GM23338 (cell line): ENCODE data around the gene TUBA4B. TPM values are rescaled to one million over a fixed set of nuclear protein-coding genes. Genes with fewer than 3 reads are reported as not detected.

Experiments used
- ATAC-seq: fragments of 200-7000 bp; cut with Tn5 transposase; 3 replicates; pipeline ENCODE4 v1.9.1; 2020
- DNase-seq: peaks from one replicate; pipeline ENCODE4 v3.0.0-alpha.2; 2015; ENCODE audit warnings: low spot score
- H2AFZ ChIP-seq: fragments of 200-600 bp; sonication (generic); 2 replicates; pipeline ENCODE4 v1.8.0; 2016; ENCODE audit warnings: antibody characterized with exemption, mild to moderate bottlenecking, moderate library complexity
- H3F3A ChIP-seq: fragments of 200-600 bp; sonication (generic); replicated peaks from 2 replicates; pipeline ENCODE4 v1.8.0; 2017; ENCODE audit warnings: antibody characterized with exemption, mixed run types, low read depth
- H3K27ac ChIP-seq: fragments of 200-600 bp; sonication (generic); 2 replicates; pipeline ENCODE4 v1.6.1; 2016; ENCODE audit warnings: low read depth
- H3K27me3 ChIP-seq: fragments of 200-600 bp; sonication (generic); 2 replicates; pipeline ENCODE4 v1.8.0; 2016; ENCODE audit warnings: mild to moderate bottlenecking, mixed run types, moderate library complexity; ENCODE audit not compliant: insufficient read depth
- H3K36me3 ChIP-seq: fragments of 200-600 bp; sonication (generic); 2 replicates; pipeline ENCODE4 v1.8.0; 2016; ENCODE audit warnings: mild to moderate bottlenecking; ENCODE audit not compliant: insufficient read depth
- H3K4me1 ChIP-seq: fragments of 200-600 bp; sonication (generic); 2 replicates; pipeline ENCODE4 v1.8.0; 2016; ENCODE audit warnings: mild to moderate bottlenecking, moderate library complexity; ENCODE audit not compliant: insufficient read depth
- H3K4me2 ChIP-seq: fragments of 200-600 bp; sonication (generic); 2 replicates; pipeline ENCODE4 v1.7.1; 2017; ENCODE audit warnings: mixed run types
- H3K4me3 ChIP-seq: fragments of 200-600 bp; sonication (generic); 2 replicates; pipeline ENCODE4 v1.6.1; 2016; ENCODE audit warnings: mixed run types
- H3K79me2 ChIP-seq: fragments of 200-600 bp; sonication (generic); replicated peaks from 2 replicates; pipeline ENCODE4 v1.8.0; 2017; ENCODE audit warnings: mild to moderate bottlenecking; ENCODE audit not compliant: insufficient read depth
- H3K9me2 ChIP-seq: fragments of 200-600 bp; sonication (generic); 2 replicates; pipeline ENCODE4 v1.8.0; 2017; ENCODE audit not compliant: insufficient read depth
- H4K20me1 ChIP-seq: fragments of 200-600 bp; sonication (generic); replicated peaks from 2 replicates; pipeline ENCODE4 v1.8.0; 2017; ENCODE audit warnings: mild to moderate bottlenecking; ENCODE audit not compliant: insufficient read depth
- H3K27ac Mint-ChIP-seq: 2 replicates; pipeline ENCODE4 v1.8.0; 2020; ENCODE audit warnings: inconsistent platforms, mild to moderate bottlenecking, moderate library complexity, mixed read lengths
- H3K27me3 Mint-ChIP-seq: 3 replicates; pipeline ENCODE4 v1.8.0; 2022; ENCODE audit warnings: low read depth, mild to moderate bottlenecking, moderate library complexity, mixed read lengths, inconsistent platforms; ENCODE audit not compliant: insufficient read depth, poor library complexity
- H3K36me3 Mint-ChIP-seq: 3 replicates; pipeline ENCODE4 v1.8.0; 2021; ENCODE audit warnings: low read depth, mild to moderate bottlenecking, inconsistent platforms, moderate library complexity, mixed read lengths
- H3K4me1 Mint-ChIP-seq: 3 replicates; pipeline ENCODE4 v1.8.0; 2020; ENCODE audit warnings: mild to moderate bottlenecking, inconsistent platforms, mixed read lengths
- H3K4me3 Mint-ChIP-seq: 3 replicates; pipeline ENCODE4 v1.8.0; 2021; ENCODE audit warnings: moderate library complexity, mild to moderate bottlenecking, inconsistent platforms, mixed read lengths
- H3K9me3 Mint-ChIP-seq: 3 replicates; pipeline ENCODE4 v1.8.0; 2020; ENCODE audit warnings: moderate library complexity, mild to moderate bottlenecking, inconsistent platforms, mixed read lengths
- CTCF ChIP-seq, 2 experiments: fragments of 200-600 bp in 1 of 2; sonication (generic) in 1 of 2; conservative IDR thresholded peaks; 2 replicates each; pipeline versions ENCODE4 v1.5.1 to v1.6.1; 2016 to 2017; ENCODE audit warnings: antibody characterized with exemption in 2 of 2, low read depth in 2 of 2, mild to moderate bottlenecking in 2 of 2, moderate library complexity in 1 of 2
- ETS1 ChIP-seq: IDR thresholded peaks from 2 replicates; pipeline ENCODE4 v1.6.1; 2016; ENCODE audit warnings: antibody characterized with exemption
- EZH2phosphoT487 ChIP-seq: fragments of 200-600 bp; sonication (generic); IDR thresholded peaks from one replicate; pipeline ENCODE4 v1.8.1; 2018; ENCODE audit warnings: antibody characterized with exemption; ENCODE audit not compliant: unreplicated experiment
- JUNB ChIP-seq: IDR thresholded peaks from one replicate; pipeline ENCODE4 v1.6.1; 2016; ENCODE audit warnings: antibody characterized with exemption; ENCODE audit not compliant: unreplicated experiment
- POLR2AphosphoS5 ChIP-seq: IDR thresholded peaks from 2 replicates; pipeline ENCODE4 v1.6.1; 2016; ENCODE audit warnings: antibody characterized with exemption, low read depth
- REST ChIP-seq: IDR thresholded peaks from one replicate; pipeline ENCODE4 v1.6.1; 2018; ENCODE audit warnings: antibody characterized with exemption; ENCODE audit not compliant: unreplicated experiment
- STAT1 ChIP-seq: IDR thresholded peaks from one replicate; pipeline ENCODE4 v1.6.1; 2016; ENCODE audit warnings: antibody characterized with exemption; ENCODE audit not compliant: unreplicated experiment
- ZNF114 ChIP-seq: fragments of 250-450 bp; sonication (Bioruptor Pico); IDR thresholded peaks from 2 replicates; pipeline ENCODE4 v1.5.0; 2020; ENCODE audit warnings: mild to moderate bottlenecking, moderate library complexity
- ZNF331 ChIP-seq: fragments of 250-450 bp; sonication (Bioruptor Pico); IDR thresholded peaks from 2 replicates; pipeline ENCODE4 v1.5.0; 2020; ENCODE audit warnings: low read depth, mild to moderate bottlenecking, moderate library complexity
- polyA plus RNA-seq: library from polyadenylated mRNA; unstranded; fragments of >200 nt; fragmentation: Nextera tagmentation; extraction: Ambion mirVana; gene quantifications from 2 replicates; pipeline ENCODE4 v1.2.1, GENCODE V29; 2016
- total RNA-seq: library from RNA; depleted of rRNA; stranded (reverse); fragments of >200 nt; shearing (Covaris generic); gene quantifications from 2 replicates; pipeline ENCODE4 v1.2.3, GENCODE V29; 2014

The TUBA4B gene
- total and polyA plus RNA-seq, 2 experiments from 2014 or later, result 0.14 TPM; not detected in 1

GRCh38 chr2:219261024-219261855 is 8.2 kb downstream of the TUBA4B start:
- Histone ChIP-seq H3K79me2 (no peaks in the 10 kb centered on the region), H3F3A (no peaks in the 10 kb centered on the region), H4K20me1 (no peaks in the 10 kb centered on the region), H3K27me3 (peaks cover 16% of the 10 kb centered on the region), H3K4me2 (no peak overlapping the region), H2AFZ (no peak overlapping the region), H3K9me2 (no peaks in the 10 kb centered on the region), H3K4me1 (no peaks in the 10 kb centered on the region), H3K4me3 (no peak overlapping the region), H3K36me3 (no peaks in the 10 kb centered on the region), H3K27ac (no peak overlapping the region)
- TF ChIP-seq ZNF114 (CRISPR knock-in tag) (no peak), ETS1 (no peak), POLR2AphosphoS5 (no peak), EZH2phosphoT487 (no peak), REST (no peak), ZNF331 (no peak), JUNB (no peak)
- DNase-seq (no peak), ATAC-seq (no peak)
- H3K27me3 Mint-ChIP-seq, result peaks cover 11% of the 10 kb centered on the region
- no peaks in the 10 kb centered on the region for H3K9me3 Mint-ChIP-seq
- no peak overlapping the region for H3K27ac Mint-ChIP-seq
- no peaks in the 10 kb centered on the region for H3K4me1 Mint-ChIP-seq
- H3K36me3 Mint-ChIP-seq, result no peaks in the 10 kb centered on the region
- H3K4me3 Mint-ChIP-seq, result no peak overlapping the region

- Histone ChIP-seq H3K4me3 (no peak overlapping the region), H2AFZ (no peak overlapping the region), H3K9me2 (no peaks in the 10 kb centered on the region), H3F3A (no peaks in the 10 kb centered on the region), H3K4me2 (no peak overlapping the region), H4K20me1 (no peaks in the 10 kb centered on the region), H3K27ac (no peak overlapping the region), H3K36me3 (no peaks in the 10 kb centered on the region), H3K79me2 (no peaks in the 10 kb centered on the region), H3K4me1 (no peaks in the 10 kb centered on the region), H3K27me3 (no peaks in the 10 kb centered on the region)
- no peak overlapping the region for H3K27ac Mint-ChIP-seq
- H3K4me3 Mint-ChIP-seq, result no peak overlapping the region
- no peak for DNase-seq
- no peaks in the 10 kb centered on the region for H3K9me3 Mint-ChIP-seq
- no peak for TF ChIP-seq CTCF (conservative IDR thresholded peaks at IDR 0.05; ENCODE audit: low read depth in 2 of 2)
- TF ChIP-seq STAT1, result no peak
- H3K36me3 Mint-ChIP-seq, result no peaks in the 10 kb centered on the region
- peak; percentile 85 for ATAC-seq
- peaks cover 17% of the 10 kb centered on the region for H3K27me3 Mint-ChIP-seq
- no peaks in the 10 kb centered on the region for H3K4me1 Mint-ChIP-seq
Observed at GRCh38 chr2:219266232-219266631, 13.2 kb downstream of the TUBA4B start.
